ENCODE data around the gene RNF157.

DNA sequence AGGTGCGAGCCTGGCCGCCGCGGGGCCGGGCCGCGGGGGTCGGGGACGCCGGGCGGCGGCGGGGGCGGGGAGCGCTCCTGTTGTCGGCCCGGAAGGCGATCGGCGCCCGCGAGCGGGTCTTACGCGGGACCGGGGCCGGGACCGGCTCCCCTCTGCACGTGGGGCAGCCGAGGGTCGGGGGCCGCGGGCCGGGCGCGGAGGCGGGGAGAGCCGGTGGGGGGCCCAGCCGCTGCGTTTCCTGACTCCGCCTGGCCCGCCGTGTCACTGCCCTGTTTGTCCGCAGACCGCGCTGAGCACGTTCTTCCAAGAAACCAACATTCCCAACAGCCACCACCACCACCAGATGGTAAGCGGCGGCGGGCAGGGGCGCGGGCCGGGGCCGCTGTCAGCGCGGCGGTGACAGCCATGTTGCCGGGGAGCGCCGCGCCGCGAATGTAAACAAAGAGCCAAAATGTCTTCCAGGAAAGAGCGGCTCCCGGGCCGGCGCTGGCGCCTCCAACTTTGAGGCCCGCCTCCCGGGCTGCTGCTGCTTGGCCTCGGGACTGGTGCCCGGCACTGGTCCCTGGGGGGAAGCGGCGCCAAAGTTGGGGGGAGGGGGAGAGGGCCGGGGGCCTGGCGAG is 25.4 kb upstream of the RNF157 start:
- TF ChIP-seq POLR2A (IDR thresholded peaks at IDR 0.05; ENCODE audit: low read depth, low read length) = no peak; the same call in 1 of the 2 replicates
- no peak for TF ChIP-seq TAF1 (IDR thresholded peaks at IDR 0.05; ENCODE audit: borderline replicate concordance, low read depth, low read length)
- TF ChIP-seq POLR2AphosphoS5 (IDR thresholded peaks at IDR 0.05; ENCODE audit: low read depth, low read length) = no peak
